GM20431 (cell line): ENCODE data around the gene PEX10.

Experiments used
- in situ Hi-C: fragments of 300-500 bp; cut with MseI, MboI; formaldehyde crosslinking; loops from one replicate; pipeline ENCODE4 v1.15.0; 2020; ENCODE audit warnings: low sequenced_read_pairs; ENCODE audit not compliant: unreplicated experiment

Gene PEX10

DNA sequence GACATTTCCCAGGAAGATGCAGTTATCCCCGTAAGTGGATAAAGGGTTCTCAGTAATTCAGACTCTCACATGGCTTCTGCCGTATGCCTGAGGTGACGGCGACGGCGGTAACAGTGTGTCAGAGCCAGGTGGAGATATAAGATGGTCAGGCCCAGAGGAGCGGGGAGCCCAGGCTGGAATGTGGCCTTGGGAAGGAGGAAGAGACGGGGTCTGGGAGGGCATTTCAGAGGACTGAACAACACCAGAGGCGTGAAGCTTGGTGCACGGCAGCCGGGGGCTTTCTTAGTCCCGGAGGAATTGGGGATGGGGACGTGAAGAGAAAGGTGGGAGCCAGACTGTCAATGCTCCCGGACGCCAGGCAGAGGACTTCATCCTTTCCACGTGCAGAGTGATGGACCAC is 19.7 kb downstream of the PEX10 start:
- in situ Hi-C loops = no loop called here

DNA sequence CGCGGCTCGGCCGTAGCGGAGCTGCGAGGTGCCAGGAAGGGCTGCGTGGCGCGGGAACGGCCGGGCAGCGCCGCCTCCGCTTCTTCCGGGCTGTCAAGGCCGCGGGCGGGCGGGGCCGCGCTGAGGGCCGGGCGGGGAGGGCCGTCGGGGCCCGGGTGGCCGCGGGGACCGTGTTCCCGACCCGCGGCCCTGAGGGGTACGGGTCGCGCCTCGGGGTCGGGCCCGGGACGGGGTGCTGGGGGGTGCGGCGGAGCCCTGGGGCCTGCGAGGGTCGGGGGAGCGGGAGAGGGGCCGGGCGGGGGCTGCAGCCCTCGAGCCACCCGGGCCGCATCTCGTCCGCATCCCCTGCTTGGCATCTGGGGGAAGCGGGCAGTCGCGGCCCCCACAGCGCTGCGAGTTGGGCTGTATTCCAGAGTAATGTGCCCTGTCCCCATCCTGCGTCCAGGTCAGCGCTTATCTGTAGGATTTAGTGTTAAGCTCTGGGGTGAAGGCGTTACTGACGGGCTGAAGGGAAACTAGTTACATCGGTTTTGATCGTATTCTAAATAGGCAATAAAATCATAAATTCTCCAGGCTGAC is 20.3 kb downstream of the PEX10 start:
- in situ Hi-C loops = no loop called here

DNA sequence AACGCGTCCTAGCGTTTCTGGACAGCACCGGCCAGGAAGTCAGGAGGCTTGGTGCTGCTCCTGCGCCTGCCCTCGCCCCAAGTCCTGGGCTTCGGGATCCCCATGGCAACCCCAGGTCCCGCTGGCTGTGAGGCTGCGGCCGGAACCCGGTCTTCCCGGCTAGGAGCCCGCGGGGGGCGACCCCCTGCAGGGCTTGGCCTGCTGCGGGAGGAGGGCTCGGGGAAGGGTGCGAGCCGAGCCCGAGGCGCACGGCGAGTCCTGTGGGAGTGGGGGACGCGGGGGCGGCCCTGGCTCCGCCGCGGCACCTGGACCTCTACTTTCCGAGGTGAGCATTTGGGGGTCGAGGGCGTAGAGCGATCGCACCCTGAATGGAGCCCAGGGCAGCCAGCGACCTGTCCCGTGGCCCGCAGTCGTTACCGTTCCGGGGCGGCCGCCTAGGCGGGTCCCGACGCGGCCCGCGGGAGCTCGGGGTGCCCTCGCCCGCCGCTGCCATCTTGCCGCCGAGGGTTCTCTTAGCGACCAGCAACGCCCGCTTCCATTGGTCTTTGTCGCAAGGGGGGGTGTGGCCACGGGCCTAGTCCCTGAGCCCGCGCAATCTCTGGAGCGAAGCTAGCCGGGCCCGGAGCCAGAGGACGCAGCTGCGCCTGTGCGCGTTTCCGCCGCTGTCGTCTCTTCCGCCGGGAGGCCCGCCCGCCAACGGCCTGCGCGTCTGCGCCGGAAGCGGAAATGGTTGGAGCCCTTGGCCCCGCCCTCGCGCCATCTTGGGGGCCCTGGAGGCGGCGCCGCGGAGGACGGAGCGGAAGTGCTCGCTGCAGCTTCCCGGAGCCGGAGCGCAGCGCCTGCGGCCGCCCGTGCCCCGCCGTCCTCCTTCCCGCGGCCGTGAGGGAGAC is 21.1 kb downstream of the PEX10 start, which contains the start of the genes MORN1 and RER1:
Gene MORN1 (minus strand): TSS at position 514 of the 890 bp plus-strand sequence. CDS start 21 bp downstream, at position 493.
Gene RER1 (plus strand): TSS at position 801 of the 890 bp plus-strand sequence. CDS start 3,950 bp downstream, outside the sequence.
- in situ Hi-C loops = no loop called here

DNA sequence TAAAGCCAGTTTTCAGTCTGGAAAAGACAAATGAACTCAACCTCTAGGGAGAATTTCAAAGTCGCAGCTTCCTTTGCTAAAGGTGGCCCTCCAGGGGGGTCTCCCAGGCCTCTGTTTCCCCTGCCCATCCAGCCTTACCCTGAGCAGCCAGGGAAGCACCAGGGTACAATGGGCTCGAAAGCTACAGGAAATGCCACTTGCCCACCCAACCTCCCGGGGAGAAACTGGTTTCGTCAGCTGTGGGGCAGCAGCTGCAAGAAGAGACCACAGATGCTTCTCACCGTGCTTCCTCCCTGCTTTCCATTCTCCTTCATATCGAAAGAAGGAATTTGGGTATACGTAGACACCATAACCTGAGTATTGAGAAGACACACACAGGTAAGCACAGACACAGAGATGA is 22.7 kb downstream of the PEX10 start:
- in situ Hi-C loops = loop anchor here (10.0 kb wide), 1 partner anchor 195 kb away; the partner anchor contains the start of gene FAAP20

DNA sequence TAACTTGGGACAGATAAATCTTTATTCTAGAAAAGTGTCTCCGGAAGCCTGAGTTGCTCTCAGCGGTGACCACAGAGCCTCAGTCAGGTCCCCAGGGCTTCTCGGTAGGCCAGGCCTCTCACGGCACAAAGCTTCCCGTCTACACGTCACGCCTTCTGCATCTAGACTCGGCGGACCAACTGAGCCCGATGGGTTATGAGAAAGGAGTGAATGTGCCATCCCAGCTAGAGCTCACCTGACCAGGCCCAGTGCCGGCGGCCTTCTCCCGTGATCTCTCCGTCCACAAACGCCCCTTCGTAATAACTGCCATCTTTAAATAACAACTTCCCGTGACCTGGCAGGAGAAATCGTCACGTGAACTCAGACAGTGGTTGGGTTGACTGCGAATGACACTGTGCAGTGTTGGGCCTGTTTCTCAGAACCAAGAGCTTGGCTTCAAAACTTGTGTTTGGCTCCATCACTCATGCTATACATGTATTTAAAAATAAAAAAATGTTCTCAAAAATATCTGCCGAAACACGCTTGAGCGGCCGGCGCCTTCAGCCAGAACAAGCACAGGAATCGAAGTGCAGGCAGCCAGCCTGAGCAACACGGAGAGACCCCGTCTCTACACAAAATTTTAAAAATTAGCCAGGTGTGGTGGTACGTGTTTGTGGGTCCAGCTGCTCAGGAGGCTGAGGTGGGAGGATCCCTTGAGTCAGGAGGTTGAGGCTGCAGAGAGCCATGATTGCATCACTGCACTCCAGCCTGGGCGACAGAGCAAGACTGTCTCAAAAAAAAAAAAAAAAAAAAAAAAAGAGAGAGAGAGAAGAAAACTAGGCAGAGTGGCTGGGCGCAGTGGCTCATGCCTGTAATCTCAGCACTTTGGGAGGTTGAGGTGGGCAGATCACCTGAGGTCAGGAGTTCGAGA is 24.1 kb downstream of the PEX10 start:
- in situ Hi-C loops = loop anchor here (10.0 kb wide), 1 partner anchor 193 kb away; the partner anchor contains the start of gene FAAP20

DNA sequence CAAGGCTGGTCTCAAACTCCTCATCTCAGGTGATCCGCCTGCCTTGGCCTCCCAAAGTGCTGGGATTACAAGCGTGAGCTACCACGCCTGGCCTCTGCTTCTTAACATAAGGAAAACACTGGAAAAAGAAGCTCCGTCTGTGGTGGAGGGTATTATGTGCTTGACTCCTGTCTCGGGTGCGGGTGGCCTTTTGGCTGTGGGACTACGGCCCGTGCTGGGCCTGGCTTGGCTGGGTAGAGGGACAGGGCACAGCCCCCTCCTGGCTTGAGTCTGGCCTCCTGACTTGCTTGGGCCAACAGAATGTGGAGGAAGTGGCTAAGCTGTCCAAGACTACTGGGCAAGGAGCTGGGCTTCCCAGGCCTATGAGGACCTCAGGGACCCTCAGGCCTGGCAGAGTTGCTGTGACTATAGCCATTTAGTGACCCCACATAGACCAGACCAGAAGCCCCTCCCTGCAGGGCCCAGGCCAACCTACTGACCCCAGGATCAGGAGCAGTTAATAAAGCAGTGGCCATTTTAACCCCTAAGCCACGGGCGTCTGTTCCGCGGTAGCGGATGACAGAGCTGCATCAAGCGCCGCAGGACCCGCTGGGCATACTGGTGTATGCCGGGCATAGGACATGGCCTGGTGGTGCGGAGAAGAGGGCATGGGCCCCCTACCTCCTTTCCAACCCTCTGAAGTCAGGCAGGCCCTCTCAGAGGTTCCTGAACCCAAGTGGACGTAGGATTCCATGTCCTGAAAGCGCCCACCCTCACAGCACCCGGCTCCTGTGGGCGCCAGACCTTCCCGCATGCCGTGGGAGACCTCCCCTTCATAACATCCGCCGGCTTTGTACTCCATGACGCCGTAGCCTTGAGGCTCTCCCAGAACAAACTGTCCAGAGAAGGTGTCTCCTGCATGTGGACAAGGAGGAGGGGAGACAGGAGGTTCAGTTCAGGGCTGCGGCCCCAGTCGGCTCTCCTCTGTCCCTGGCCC is 25.4 kb downstream of the PEX10 start:
- in situ Hi-C loops = loop anchor here (10.0 kb wide), 1 partner anchor 192 kb away; the partner anchor contains the start of gene FAAP20

DNA sequence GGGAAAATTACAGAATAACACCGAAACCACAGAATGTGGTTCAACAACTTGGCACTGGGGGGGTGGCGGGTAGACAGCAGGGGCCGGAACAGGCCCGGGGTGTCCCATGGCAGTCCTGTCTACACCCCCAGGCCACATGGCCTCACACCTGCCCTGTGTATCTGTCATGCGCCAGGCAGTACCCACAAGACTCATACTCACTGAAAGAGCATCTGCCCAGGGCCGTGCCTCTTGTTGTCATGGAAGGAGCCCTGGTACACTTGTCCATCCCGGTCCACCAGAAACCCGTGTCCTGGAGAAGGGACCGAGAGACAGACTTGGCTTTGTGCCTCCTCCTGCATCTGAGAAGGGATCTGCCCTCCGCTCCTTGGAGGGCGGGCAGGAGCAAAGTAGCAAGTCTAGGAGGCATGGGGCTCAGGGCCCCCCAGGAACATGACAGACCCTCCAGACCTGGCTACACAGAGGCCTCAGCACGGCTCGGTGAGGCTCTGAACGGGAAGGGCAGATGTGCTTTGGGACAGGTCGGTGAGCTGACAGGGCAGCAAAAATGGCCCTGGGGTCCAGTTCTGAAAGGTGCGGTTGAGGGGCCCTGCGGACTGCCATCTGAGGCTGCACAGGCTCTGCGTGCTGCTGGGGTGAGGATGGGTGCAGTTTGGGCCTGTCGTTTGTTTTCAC is 26.6 kb downstream of the PEX10 start:
- in situ Hi-C loops = loop anchor here (10.0 kb wide), 1 partner anchor 191 kb away; the partner anchor contains the start of gene FAAP20

DNA sequence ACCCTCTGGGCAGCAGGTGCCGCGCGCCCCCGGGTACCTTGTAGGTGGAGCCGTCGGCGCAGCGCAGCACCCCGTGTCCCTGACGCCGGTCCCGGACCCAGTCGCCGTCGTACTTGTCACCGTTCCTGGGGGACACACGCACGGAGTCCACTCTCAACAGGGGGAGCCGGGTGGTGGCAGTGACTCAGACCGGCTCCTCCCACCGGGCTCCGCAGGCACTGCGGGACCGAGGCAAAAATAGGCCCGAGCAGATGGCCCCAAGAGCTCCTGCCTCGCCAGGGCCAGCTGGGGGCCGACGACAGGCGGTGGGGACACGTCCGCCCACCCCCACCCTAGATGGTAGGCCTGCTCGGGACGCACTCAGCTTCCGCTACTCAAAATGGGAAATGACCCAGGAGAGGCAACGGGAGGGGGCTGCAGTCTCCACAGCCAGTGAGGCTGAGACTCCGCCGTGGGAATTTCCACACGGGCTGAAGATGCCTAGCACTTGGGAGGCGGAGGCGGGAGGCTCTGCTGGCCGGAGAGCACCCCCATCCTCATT is 27.4 kb downstream of the PEX10 start:
- in situ Hi-C loops = loop anchor here (10.0 kb wide), 1 partner anchor 190 kb away; the partner anchor contains the start of gene FAAP20

DNA sequence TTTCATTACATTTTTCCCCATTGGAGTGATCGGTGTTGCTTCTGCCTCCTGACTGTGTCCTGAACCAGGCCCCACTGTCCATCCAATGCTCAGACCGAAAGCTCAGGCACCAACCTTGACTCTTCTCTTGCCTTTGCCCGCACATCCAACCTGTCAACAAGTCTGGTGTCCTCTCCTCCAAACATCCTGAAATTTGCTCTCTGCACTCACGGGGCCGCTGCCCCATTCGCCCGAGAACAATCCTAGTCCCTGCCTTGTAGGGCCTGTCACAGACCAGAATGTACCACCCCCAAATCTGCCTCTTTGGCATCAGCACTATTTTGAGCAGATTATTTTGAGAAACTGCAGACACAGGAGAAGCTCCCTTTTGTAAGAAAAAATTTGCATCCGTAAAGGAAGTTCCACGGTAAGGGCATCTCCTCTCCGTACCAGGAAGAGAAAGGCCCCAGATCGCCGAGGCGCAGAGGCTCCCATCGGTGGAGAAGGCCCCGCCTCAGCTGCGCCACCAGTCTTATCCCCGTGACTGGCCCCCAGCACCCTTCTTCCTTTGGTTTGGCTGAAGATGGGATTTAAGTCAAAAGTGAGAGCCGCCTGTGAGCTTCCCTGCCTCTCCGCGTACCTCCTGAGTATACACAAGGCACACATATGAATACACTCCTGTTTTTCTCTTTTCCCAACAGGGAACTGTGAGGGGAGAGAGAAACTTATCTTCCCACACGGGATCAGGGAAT is 28.1 kb downstream of the PEX10 start:
- in situ Hi-C loops = loop anchor here (10.0 kb wide), 1 partner anchor 189 kb away; the partner anchor contains the start of gene FAAP20

DNA sequence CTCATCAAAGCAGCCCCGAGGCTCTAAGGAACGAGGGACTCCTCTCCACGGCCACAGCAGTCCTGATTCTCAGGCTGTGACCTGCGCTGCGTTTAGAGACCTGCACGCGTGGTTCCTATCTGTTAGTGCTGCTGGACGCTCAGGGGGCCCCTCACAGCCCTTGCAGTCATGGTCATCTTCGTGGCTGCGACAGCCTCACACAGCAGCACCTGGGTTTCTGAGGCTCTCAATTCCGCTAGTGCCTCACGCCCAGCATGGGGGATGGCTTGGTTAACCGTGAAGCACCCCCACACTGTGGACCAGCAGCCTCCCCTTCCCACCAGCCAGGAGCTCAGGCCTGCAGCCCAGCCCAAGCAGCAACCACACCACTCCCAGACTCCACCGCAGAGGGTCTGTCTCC is 28.8 kb downstream of the PEX10 start:
- in situ Hi-C loops = loop anchor here (10.0 kb wide), 1 partner anchor 189 kb away; the partner anchor contains the start of gene FAAP20

DNA sequence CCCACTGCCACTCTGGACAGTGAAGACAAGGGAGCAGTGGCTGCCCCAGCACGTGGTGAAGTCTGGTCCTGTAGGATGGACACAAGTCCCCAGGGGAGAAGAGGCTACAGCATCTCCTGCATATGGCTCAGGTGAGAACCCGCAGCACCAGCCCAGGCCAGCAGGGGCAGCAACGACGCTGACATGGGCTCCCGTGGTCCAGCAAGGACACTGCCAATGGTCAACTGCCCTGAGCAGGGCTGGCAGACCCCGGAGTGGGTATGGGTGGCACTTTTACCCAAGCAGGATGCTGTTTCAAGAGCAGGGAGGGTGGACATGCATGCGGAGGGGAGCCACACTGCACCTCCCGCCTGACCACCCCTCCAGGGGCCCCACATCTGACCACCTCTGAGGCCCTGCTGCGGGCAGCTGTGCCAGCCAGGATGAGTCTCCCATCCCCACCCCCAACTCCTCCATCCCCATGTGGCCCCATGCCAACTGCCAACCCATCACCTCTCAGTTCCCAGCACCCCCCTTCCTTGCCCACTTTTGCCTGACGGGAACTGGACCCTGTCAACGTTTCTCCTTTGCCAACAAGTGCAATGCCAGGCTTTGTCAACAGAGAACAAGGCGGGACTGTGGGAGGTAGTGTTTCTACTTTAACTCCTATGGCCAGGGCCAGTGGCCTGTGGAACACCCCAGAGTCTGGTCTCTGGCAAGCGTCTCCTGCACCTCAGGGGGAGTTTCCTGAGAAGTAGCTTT is 29.6 kb downstream of the PEX10 start:
- in situ Hi-C loops = loop anchor here (10.0 kb wide), 1 partner anchor 188 kb away; the partner anchor contains the start of gene FAAP20

DNA sequence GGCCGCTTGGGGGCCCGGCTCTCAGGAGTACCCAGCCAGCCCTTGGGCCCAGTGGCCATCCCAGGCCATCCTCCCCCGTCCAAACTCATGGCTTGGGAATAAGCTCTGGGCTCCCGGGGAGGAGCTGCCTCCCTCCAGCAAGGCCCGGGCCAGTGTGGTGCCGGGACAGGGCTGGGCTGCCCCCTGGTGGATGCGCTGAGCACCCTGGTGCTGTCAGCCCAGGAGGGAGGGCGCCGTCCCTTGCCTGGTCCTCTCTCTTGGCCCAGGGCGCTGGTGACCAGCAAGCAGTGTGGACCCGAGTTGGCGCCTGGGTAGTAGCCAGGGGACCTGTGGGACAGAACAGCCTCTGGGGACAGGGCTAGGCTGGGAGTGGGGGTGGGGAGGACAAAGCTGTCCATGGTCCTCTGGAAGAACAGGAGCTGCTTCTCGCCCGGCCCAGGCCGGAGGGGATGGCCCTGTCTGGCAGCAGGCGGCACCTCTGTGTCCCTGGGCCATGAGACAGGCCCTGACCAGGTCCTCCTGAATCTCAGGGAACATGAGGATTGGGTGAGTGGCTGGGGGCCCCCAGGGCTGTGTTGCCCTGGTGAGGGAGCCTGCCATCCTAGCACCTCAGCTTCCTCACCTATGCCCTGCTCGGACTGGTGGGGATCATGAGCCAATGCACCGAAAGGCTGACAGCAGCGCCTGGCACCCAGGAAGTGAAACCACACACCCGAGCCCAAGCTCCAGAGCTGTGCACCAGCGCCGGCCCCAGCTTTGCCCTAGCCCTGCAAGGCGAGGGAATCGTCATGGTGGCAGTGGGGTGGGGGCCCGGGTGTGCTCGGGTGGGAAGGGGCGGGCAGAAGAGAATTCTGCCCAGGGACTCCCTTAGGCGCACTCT is 30.4 kb downstream of the PEX10 start:
- in situ Hi-C loops = loop anchor here (10.0 kb wide), 1 partner anchor 187 kb away; the partner anchor contains the start of gene FAAP20

DNA sequence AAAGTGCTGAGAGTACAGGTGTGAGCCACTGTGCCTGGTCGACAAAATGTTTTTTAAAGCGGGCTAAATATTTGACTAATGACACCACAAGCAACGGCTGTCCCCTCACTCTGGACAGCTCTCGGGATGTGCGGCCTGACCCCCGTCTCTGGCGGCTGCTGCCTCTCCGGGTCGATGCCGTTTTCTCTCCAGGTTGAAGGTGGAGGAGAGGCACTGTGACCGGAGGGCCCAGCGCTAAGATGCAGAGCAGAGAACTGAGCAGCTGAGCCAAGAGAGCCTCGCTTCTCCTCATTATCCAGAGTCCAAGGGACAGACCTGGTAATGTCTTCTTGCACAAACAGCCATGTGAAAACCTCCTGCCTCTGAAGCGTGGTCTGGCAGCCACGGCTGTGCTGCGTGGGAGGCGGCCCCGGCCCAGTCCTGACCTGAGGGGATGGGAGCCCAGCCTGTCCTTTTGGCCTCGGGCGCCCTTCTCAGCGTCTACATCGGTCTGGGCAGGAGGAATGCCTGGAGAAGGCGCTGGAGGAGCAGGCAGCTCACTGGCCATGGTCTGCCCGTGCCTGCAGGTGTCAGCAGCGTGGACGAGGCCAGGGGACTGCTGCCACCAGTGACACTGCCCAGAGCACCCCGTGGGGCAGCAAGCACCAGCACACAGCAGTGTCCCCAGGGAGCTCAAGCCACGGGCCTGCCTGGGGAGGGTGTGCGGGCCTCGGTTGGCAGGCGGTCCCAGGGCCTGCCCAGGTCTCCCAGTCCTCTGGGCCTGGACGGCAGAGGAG is 31.4 kb downstream of the PEX10 start:
- in situ Hi-C loops = loop anchor here (10.0 kb wide), 1 partner anchor 186 kb away; the partner anchor contains the start of gene FAAP20

DNA sequence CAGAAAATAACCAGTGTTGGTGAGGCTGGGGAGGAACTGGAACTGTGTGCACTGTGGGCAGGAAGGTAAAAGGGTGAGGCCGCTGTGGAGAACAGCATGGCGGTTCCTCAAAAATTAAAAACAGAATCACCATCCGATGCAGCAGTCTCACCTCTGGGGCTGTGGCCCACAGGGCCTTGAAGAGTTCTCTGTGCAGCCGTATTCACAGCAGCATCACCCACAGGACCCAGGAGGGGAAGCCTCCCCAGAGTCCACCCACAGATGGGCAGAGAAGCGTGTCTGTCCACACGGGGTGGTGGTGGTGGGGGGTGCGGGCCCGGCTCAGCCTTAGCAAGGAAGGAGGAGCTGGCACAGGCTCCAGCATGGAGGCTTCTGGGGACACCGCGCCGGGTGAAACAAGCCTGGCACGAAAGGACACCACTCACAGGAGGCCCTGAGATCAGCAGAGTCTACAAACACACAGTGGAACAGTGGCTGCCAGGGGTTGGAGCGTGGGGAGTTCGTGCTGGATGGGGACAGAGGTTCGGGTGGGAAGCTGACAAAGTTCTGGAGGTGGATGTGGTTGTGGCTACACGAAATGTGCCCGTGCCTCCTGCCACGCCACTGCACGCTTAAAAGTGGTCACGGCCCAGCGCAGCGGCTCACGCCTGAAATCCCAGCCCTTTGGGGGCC is 32.5 kb downstream of the PEX10 start:
- in situ Hi-C loops = loop anchor here (10.0 kb wide), 1 partner anchor 185 kb away; the partner anchor contains the start of gene FAAP20
